KMS-11 (cell line): ENCODE results near the gene SKAP1.
A peak's percentile ranks its signal among the peaks of the same experiment; 100 is the strongest.

Experiments
- H2AFZ ChIP-seq: fragments of 200-600 bp; sonication (generic); 2 replicates; pipeline ENCODE4 v1.6.1; 2016; ENCODE audit warnings: antibody characterized with exemption, mixed run types, low read depth
- H3K27ac ChIP-seq: fragments of 200-600 bp; sonication (generic); 2 replicates; pipeline ENCODE4 v1.6.1; 2016; ENCODE audit warnings: mild to moderate bottlenecking, mixed run types
- H3K27me3 ChIP-seq: fragments of 200-600 bp; sonication (generic); 2 replicates; pipeline ENCODE4 v1.6.1; 2017; ENCODE audit warnings: mild to moderate bottlenecking, low read depth, mixed run types, moderate library complexity; ENCODE audit not compliant: insufficient read depth
- H3K36me3 ChIP-seq: fragments of 200-600 bp; sonication (generic); 2 replicates; pipeline ENCODE4 v1.6.1; 2017; ENCODE audit warnings: mild to moderate bottlenecking, mixed run types; ENCODE audit not compliant: insufficient read depth
- H3K4me1 ChIP-seq: fragments of 200-600 bp; sonication (generic); 2 replicates; pipeline ENCODE4 v1.6.1; 2016; ENCODE audit warnings: mild to moderate bottlenecking, low read depth, mixed run types; ENCODE audit not compliant: poor library complexity, severe bottlenecking
- H3K4me2 ChIP-seq: fragments of 200-600 bp; sonication (generic); 2 replicates; pipeline ENCODE4 v1.7.0; 2016; ENCODE audit warnings: mild to moderate bottlenecking, mixed run types
- H3K4me3 ChIP-seq: fragments of 200-600 bp; sonication (generic); IDR thresholded peaks from 2 replicates; pipeline ENCODE4 v1.6.1; 2017; ENCODE audit warnings: low read depth, low read length, mixed read lengths; ENCODE audit not compliant: insufficient read depth
- H3K79me2 ChIP-seq: fragments of 200-600 bp; sonication (generic); 2 replicates; pipeline ENCODE4 v1.6.1; 2016; ENCODE audit warnings: low read depth, mixed run types; ENCODE audit not compliant: insufficient read depth
- H3K9ac ChIP-seq: fragments of 200-600 bp; sonication (generic); 2 replicates; pipeline ENCODE4 v1.6.1; 2016; ENCODE audit warnings: mild to moderate bottlenecking, mixed run types
- H4K20me1 ChIP-seq: fragments of 200-600 bp; sonication (generic); 2 replicates; pipeline ENCODE4 v1.6.1; 2016; ENCODE audit warnings: mild to moderate bottlenecking, mixed run types; ENCODE audit not compliant: insufficient read depth
- TF ChIP-seq, protein P1 (sequence below): fragments of 200-600 bp; sonication (generic); conservative IDR thresholded peaks from 2 replicates; pipeline ENCODE4 v1.6.1; 2017; ENCODE audit warnings: low read depth, mild to moderate bottlenecking, antibody characterized with exemption, low read length, moderate library complexity, mixed read lengths

Gene SKAP1

DNA sequence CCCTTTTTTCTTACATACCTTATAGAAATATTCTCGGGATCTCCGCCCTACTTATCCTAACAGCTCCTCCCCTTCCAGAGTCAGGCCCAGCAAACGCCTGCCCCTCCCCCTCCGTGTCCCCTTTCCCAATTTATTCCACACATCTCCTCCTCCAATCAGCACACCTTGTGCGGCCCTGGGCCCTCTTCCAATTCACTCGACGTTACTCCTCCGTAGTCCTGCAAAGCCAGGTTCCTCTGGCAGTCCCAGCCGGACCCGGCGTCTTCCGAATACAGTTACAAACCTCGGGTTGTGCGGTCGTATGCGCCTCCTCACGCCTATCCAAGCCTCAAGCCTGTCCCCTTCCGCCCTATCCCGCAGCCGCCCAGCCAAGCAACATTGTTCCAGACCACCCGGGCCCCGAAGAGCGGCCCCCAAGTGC lies 329.4 kb downstream of the SKAP1 start:
- H3K36me3 ChIP-seq = no peaks in the 10 kb centered on the region
- H3K4me1 ChIP-seq = peaks cover 55% of the 10 kb centered on the region
- TF ChIP-seq, protein P1, sequence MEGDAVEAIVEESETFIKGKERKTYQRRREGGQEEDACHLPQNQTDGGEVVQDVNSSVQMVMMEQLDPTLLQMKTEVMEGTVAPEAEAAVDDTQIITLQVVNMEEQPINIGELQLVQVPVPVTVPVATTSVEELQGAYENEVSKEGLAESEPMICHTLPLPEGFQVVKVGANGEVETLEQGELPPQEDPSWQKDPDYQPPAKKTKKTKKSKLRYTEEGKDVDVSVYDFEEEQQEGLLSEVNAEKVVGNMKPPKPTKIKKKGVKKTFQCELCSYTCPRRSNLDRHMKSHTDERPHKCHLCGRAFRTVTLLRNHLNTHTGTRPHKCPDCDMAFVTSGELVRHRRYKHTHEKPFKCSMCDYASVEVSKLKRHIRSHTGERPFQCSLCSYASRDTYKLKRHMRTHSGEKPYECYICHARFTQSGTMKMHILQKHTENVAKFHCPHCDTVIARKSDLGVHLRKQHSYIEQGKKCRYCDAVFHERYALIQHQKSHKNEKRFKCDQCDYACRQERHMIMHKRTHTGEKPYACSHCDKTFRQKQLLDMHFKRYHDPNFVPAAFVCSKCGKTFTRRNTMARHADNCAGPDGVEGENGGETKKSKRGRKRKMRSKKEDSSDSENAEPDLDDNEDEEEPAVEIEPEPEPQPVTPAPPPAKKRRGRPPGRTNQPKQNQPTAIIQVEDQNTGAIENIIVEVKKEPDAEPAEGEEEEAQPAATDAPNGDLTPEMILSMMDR = no peak
- no peak overlapping the region for H3K4me3 ChIP-seq
- H4K20me1 ChIP-seq = no peaks in the 10 kb centered on the region
- H2AFZ ChIP-seq = peak overlapping the region; percentile 86
- peak overlapping the region; percentile 70 for H3K27ac ChIP-seq
- H3K4me2 ChIP-seq = peak overlapping the region; percentile 77
- H3K27me3 ChIP-seq = no peaks in the 10 kb centered on the region
- peaks cover 54% of the 10 kb centered on the region for H3K79me2 ChIP-seq
- peak overlapping the region; percentile 64; the same call in 1 of the 2 replicates for H3K9ac ChIP-seq

DNA sequence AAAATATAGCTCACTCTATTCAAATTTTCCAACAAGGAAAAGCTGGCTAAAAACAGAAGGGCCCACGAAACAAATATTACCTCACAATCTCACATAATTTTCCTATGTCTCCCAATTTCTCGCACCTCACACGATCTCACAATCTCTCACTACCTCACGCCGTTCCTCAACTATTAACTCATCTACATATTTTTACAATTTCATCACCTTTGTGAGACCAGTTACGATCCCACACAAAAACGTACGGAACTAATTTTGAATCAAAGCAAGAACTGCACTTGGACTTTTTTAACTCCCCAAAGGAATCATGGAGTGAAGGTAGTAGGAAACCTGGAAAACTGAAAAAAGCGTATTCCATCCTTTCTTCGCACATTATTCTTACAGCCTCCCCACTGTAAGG lies 329.9 kb downstream of the SKAP1 start:
- Histone ChIP-seq H3K27ac (peak overlapping the region; percentile 70; the same call in 1 of the 2 replicates), H3K27me3 (no peaks in the 10 kb centered on the region), H3K4me1 (peaks cover 59% of the 10 kb centered on the region), H3K36me3 (no peaks in the 10 kb centered on the region), H3K4me3 (no peak overlapping the region), H4K20me1 (no peaks in the 10 kb centered on the region), H2AFZ (no peak overlapping the region), H3K4me2 (peak overlapping the region; percentile 77), H3K79me2 (peaks cover 58% of the 10 kb centered on the region), H3K9ac (peak overlapping the region; percentile 64; the same call in 1 of the 2 replicates)
- TF ChIP-seq, protein P1 = no peak

DNA sequence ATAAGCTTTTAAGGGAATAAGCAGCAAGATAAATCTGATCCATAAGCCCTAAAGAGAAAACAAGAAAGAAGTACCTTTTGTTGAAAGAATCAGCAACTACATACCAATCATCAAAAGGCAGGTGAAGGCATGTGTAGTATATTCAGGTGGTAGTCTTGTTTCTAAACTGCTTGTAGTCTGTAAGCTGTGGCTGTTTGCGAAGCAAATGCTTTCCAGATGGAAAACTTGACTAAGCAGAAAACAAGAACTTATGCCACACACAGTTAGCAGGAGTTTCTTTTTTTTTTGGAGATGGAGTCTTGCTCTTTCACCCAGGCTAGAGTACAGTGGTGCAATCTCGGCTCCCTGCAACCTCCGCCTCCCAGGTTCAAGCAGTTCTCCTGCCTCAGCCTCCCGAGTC lies 334.4 kb downstream of the SKAP1 start:
- peak overlapping the region; percentile 28; the same call in 1 of the 2 replicates for H3K9ac ChIP-seq
- H3K36me3 ChIP-seq = no peaks in the 10 kb centered on the region
- peaks cover 97% of the 10 kb centered on the region for H3K79me2 ChIP-seq
- TF ChIP-seq, protein P1 = no peak
- H3K27ac ChIP-seq = peak overlapping the region; percentile 83
- H2AFZ ChIP-seq = no peak overlapping the region
- H3K4me2 ChIP-seq = peak overlapping the region; percentile 83
- H3K4me3 ChIP-seq = no peak overlapping the region
- H3K27me3 ChIP-seq = no peaks in the 10 kb centered on the region
- H3K4me1 ChIP-seq = peaks cover 79% of the 10 kb centered on the region
- no peaks in the 10 kb centered on the region for H4K20me1 ChIP-seq

DNA sequence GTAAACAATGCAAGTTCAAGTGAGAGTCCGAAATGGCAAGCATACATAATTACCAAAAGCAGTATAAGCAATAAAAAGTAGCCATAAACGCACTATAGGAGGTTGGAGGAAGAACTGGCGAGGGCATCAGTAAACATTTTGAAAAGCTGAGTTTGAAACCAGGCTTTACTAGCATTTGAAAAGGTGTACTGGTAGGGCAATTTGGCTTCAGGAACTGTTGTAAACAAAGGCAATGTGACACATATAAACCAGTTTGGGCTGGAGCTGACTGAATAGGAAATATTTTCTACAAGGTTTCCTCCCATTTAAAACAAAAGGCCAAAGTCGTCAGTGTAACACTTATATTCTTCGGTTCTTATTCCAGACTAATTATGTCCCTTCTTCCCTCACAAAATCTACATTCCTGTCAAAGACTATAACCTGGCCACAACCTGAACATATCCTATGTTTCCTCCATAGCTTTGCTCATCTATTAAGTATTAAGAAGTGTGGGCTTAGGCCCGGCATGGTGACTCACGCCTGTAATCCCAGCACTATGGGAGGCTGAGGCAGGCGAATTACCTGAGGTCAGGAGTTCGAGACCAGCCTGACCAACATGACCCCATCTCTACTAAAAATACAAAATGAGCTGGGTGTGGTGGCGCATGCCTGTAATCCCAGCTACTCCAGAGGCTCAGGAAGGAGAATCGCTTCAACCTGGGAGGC lies 336.5 kb downstream of the SKAP1 start:
- no peaks in the 10 kb centered on the region for H3K27me3 ChIP-seq
- H4K20me1 ChIP-seq = no peaks in the 10 kb centered on the region
- H3K27ac ChIP-seq = no peak overlapping the region
- no peak overlapping the region for H2AFZ ChIP-seq
- H3K9ac ChIP-seq = no peak overlapping the region
- no peaks in the 10 kb centered on the region for H3K36me3 ChIP-seq
- peaks cover 97% of the 10 kb centered on the region for H3K79me2 ChIP-seq
- peaks cover 79% of the 10 kb centered on the region for H3K4me1 ChIP-seq
- no peak overlapping the region for H3K4me2 ChIP-seq
- no peak overlapping the region for H3K4me3 ChIP-seq
- TF ChIP-seq, protein P1 = no peak
